HG02642 (cell line): Measurements from ENCODE around the gene SGMS1.
"Not testable (repeated sequence)": the region's sequence is repeated elsewhere in the genome, so short reads cannot be mapped to it uniquely, and the experiment has no call there.

Experiments
- ATAC-seq: cut with Tn5 transposase; IDR thresholded peaks from one replicate; pipeline ENCODE4 v1.9.1; 2021; ENCODE audit warnings: mild to moderate bottlenecking; ENCODE audit not compliant: unreplicated experiment, poor library complexity

The SGMS1 gene

DNA sequence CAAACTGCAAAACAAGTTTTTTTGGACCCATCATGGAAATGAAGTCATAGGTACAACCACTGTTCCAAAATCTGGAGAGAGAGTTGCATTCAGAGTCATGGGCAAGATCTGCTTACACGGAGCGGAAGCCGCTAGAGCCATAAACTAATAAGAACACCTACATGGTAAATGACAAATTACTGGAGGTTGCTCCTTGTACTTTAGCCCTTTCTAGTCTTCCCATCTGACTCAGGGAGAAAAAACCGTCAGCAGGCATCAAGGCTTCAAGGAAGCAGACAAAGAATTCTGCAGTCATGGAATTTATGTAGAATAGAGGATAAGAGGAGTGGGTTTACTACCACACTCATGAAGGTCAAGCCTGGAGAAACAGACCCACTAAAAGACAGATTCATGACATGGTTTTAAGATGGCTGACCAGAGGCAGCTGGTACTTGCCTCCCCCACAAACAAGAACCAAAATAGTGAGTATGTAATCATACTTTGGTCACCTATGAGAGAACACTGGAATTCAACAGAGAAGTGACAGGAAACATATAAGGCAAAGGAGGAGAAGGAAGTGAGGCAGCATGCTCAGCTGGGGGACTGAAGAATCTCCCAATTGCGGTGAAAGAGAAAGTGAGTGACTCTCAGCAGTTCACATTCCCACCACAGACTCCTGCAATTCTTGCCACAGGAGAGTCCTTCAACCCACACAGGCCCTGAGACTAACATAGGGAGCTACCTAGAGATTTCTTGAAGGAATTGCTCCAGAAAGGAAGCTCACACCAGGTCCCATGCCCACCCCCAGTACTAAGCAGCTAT lies 330.0 kb downstream of the SGMS1 start:
- no peak for ATAC-seq

DNA sequence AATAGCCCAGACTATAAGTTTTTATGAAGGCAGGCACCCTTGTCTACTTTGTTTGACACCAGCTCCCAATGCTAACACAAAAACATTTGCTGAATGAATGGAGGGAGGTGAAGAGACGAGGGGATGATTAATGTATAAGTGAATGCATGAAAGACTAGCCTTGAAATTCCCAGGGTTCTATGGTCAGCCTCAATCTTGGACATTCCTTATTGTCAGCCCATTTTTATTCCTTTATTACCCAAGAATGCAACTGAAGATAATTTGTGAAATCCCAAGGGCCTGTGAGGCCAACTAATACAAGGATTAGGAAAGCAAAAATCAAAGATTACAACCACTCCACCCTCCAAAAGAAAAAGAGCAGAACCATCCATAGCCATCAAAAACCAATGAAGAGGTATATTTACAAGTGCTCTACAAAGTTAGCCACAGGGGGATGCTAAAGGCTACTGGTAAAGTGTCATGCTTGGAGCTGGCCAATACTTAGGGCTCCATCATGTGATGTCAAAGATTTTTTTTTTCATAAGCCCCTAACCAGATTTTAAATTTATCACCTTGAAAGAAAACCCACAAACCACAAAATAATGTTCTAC lies 332.4 kb downstream of the SGMS1 start:
- ATAC-seq, result no peak

DNA sequence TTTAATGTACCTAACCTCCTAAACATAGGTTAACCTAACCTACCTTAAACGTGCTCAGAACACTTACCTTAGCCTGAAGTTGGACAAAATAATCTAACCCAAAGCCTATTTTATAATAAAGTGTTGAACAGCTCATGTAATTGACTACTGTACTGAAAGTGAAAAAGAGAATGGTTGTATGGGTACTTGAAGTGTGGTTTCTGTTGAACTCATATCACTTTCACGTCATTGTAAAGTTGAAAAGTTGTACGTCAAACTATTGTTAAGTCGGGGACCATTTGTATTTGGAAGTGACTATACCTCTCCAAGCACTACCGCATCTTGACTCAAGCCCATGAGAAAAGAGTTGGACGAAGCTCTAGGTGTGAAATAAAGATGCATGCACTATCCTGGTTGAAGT lies 334.6 kb downstream of the SGMS1 start:
- no peak for ATAC-seq

DNA sequence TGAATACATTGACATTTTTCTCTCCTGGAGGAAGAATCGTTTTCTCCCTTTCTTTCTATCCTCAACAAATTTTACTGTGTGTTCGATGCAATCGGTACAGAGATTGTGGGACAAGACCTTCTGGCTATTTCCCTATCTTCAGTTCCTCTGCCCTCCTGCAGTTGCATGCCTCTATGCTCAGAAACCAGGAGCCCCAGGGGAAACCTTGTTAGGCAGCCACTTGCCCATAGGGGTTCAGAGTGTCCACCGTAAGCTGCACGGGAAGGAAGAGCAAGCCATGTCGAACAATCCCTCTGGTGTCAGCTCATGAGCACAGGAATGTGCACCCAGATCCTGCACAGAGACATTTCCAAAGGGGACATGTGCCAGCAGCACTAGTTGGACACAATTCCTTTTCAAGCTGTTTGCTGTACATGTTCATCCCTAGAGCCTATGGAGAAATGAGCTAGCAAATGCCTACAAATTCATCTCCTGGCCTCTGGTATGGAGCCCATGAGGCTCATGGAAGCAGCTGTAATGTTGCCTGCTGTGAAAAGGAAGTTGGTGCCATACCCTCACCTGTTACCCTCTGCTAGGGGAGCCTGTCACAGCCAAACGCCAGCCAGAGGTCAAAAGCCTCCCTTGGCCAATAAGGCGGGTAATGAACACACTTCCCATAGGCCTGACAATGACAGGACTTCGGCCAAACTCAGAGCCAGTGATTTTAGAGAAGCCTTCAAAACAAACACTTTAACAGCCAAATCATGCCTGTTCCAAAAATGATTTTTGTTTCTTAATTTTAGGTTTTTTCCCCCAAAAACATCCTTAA lies 336.6 kb downstream of the SGMS1 start:
- no peak for ATAC-seq

DNA sequence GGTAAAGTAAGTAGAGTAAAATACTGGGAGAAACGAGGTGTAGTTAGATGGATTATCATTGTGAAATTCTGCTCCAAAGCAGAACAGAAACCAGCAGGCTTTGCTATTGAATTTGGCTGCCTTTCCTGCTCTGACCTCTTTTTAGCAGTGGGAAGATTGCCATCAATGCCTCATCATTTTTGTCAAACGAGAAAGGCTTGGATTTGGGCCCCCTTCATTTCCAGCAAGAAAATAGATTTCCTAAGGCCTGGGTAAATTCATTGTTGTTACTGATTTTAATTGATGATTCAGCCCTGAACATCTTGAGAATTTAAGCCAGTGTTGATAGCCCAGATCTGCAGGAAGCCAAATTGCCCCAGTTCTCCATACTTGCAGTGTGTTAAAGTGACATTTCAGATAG lies 337.2 kb downstream of the SGMS1 start:
- ATAC-seq, result no peak

DNA sequence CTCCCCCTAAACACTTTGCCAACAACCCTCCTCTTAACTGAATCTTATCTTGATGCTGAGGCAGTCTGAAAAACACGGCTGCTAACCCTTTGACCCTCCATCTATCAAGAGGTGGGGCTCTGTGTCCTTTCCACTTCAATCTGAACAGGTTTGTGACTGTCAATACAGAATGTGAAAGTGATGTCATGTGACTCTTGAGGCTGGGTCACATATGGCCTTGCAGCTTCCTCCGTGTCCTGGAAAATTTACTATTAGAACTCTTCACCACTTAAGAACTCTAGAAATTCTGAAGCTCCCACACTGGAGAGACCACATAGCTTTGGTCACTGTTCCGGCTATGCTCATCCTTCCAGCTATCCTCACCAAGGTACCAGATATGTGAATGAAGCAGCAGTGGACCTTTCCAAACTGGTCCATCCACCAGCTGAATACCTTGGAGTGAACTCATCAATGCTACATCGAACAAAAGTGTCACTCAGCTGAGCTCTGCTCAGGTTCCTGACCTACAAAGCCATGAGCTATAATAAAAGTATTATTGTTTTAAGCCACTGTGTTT lies 341.7 kb downstream of the SGMS1 start:
- no peak for ATAC-seq

DNA sequence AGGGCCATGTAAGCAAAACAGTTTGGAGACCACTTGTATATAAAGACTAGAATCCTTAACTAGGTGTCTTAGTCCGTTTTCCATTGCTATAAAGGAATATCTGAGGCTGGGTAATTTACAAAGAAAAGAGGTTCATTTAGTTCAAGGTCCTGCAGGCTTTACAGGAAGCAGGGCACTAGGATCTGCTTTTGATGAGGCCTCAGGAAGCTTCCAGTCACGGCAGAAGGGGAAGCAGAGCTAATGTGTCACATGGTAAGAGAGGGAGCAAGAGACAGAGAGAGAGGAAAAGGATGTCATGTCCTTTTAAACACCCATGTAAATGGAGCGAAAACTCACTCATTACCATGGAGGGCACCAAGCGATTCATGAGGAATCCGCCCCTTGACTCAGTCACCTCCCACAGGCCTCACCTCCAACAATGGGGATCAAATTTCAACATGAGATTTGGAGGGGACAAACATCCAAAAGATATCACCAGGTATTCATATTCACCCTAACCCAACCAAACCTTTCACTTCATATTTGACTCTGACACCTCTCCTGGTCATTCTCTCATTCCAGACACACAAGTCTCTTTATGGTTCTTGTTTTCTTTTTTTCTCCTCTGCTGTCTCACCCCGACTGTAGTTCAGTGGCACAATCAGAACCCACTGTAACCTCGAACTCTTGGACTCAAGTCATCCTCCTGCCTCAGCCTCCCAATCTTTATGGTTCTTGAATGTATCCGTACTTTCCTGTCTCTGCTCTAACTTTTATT lies 342.4 kb downstream of the SGMS1 start:
- ATAC-seq, result no peak

DNA sequence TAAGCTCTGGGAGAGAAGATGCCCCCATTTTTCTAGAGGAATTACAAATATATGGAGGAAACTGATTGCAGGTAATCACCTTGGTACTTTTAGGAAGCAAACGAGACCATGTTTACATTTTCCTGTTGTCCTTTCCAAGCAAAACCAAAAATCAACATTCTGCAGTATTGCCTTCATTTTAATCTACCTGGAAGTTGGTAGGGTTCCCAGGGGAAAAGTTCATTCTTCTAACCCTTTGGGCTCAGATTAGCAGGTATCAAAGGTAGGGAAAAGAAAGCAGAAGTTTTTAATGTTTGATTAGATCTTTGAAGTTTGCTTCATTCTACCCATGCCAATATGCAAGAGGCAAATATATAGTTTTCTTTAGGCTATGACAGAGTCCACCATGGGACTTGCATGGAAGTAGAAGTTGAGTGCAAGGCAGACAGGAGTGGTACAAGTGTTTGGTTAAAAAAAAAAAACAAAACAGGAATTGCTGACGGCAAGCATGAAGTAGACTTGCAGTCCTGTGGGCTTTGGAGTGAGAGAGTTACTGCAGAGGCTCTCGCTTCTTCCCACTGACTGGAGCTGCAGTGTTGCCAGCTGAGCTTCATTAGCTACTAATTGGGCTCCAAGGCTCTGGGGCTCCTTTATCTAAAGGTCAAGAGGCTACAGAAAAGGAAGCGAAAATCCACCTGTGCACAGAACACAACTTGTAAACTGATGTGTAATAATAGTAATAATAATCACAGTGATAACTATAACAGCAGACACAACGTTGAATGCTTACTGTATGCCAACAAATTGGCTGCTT lies 343.5 kb downstream of the SGMS1 start:
- ATAC-seq, result no peak

DNA sequence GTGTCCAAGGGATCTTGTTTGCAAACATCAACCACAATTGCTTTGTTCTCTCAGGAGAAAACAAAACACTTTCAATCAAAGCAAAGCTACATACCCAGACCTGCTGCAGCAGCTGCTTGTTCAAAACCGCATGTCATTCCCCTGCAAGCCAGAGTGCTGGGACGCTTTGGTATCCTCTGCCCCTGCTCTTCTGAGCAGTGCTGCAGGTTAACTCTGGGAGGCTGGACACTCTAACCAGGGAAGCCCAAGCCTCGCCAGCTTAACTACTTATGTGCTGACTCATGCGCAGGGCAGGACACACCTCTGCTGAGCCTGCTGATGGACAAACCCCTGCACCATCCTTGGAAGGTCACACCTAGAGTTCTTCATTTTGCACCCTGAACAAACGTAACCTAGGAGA lies 344.3 kb downstream of the SGMS1 start:
- no peak for ATAC-seq

DNA sequence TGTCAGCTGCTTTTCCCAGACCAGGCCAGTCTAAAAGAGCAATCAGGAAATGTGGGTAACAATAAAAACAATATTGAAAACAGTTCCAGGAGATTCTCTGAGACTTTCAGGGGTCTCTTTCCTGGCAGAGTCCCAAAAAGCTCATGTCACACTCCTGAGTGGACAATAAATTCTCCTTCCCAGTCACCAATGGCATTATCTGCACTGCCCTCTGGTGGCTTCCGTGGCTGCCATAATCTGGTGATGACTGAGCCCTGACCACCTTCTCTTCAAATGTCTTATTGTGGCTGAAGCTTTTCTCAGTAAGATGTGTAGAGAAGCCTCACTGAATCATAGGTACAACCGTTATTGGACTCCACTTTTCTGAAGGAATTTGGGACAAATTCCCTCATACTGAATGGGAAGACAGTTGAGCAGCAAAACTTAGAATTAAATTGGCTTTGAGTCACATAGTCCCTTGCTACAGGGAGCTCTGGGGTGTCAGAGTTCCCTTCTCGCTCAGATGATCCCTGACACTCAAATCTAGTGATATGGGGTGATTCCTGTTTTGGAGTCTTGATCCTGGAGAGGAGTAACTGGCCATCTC lies 348.0 kb downstream of the SGMS1 start:
- peak; percentile 80 for ATAC-seq

DNA sequence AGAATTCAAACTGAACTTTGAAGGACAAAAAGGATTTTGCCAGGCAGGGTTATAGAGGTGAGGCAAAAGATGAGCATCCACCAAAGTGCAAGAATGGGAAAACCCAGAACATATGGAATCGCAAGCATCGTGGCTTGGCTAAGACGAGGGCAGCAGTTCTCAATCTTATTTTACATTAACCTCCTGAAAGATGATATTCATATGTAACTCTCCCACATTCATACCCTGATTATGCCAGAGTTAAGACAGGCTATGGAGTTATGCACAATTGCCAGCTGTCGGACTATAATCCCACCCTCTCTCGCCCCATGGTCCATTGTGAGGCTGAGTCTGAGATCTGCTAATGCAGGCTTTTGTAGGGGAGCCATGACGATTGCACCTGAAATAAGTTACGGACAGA lies 351.2 kb downstream of the SGMS1 start:
- no peak for ATAC-seq

DNA sequence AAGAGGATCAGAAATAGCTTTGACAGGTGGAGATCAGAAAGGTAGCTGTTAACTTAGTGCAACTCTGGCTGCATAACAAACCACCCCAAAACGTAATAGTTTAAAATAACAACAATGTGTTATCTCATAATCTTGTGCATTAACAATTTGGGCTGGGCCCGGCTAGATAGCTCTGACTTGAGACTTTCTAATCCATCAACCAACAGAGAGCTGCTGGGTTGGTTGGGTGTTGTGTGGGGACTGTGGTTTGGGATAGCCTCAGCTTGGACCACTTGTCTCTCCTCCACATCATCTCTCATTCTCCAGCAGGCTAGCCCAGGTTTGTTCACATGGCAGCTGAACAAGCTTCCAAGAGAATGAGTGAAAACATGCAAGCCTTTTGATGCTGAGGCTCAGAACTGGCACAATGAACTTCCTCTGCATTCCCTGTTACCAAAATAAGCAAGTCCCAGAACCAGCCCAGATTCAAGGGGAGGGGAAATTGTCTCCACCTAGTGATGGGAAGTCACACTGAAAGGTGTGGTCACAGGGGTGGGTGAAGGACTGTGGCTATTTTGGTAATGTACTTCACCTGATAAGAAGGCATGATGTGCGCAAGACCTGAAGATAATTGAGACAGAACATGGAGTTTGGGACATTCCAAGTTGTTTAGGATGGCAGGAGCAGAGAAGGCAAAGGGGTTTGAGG lies 352.0 kb downstream of the SGMS1 start:
- ATAC-seq, result no peak

DNA sequence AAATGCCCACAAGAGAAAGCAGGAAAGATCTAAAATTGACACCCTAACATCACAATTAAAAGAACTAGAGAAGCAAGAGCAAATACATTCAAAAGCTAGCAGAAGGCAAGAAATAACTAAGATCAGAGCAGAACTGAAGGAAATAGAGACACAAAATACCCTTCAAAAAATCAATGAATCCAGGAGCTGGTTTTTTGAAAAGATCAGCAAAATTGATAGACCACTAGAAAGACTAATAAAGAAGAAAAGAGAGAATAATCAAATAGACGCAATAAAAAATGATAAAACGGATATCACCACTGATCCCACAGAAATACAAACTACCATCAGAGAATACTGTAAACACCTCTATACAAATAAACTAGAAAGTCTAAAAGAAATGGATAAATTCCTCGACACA lies 355.9 kb downstream of the SGMS1 start:
- ATAC-seq, result not testable (repeated sequence)

DNA sequence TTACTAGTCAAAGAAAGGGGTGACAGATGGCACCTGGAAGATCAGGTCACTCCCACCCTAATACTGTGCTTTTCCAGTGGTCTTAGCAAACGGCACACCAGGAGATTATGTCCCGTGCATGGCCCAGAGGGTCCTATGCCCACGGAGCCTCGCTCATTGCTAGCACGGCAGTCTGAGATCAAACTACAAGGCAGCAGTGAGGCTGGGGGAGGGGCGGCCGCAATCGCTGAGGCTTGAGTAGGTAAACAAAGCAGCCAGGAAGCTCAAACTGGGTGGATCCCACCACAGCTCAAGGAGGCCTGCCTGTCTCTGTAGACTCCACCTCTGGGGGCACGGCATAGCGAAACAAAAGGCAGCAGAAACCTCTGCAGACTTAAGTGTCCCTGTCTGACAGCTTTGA lies 361.1 kb downstream of the SGMS1 start:
- not testable (repeated sequence) for ATAC-seq

DNA sequence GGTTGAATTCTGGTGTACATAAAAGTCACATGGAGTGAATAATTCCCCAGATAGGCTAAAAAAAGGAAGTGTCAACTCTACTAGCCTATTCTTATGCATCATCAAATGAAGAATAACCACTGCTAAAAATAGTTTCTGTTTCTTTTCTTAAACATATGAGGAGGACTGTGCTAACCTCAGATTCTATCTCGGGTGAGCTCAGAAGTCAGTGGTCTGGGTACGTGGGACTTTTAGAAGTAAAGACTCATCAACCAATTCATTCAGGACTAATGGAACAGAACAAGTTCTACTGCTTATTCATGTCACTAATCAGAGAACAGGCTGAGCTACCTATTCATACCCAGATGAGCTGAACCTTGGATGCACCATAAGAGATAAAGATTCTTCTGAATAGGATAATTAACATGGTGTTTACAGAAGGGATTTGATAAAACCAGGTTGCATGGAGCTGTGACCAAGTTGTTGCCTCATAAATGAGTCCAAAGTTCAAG lies 362.9 kb downstream of the SGMS1 start:
- peak; percentile 97 for ATAC-seq
